PC-3 (cell line): Measurements from ENCODE around the gene MYO18A. TPM values are rescaled to one million over a fixed set of nuclear protein-coding genes. Genes with fewer than 3 reads are reported as not detected.
A peak's percentile ranks its signal among the peaks of the same experiment; 100 is the strongest.

ENCODE experiments used
- ATAC-seq: fragments of 200-7000 bp; cut with Tn5 transposase; 2 replicates; pipeline ENCODE4 v1.9.1; 2020; ENCODE audit warnings: mild to moderate bottlenecking, moderate library complexity
- BruUV-seq: library from RNA; stranded (reverse); fragments of 400-500 nt; replicated peaks from 2 replicates; lab custom pipeline; 2021; lab: Mats Ljungman, UMichigan
- CTCF ChIA-PET: fragments of 300-600 bp; sonication (Branson Sonifier 250); formaldehyde crosslinking; loops from one replicate; lab custom pipeline; 2022; ENCODE audit warnings: antibody characterized with exemption; lab: Charles Lee
- POLR2A ChIA-PET: fragments of 300-600 bp; sonication (Branson Sonifier 250); formaldehyde crosslinking; loops from one replicate; lab custom pipeline; 2022; ENCODE audit warnings: antibody characterized with exemption; ENCODE audit not compliant: unreplicated experiment; lab: Charles Lee
- DNase-seq: peaks from one replicate; pipeline ENCODE4 v3.0.0-alpha.2; 2015
- H2AFZ ChIP-seq: fragments of 300-600 bp; sonication (generic); 2 replicates; pipeline ENCODE4 v1.6.0; 2016; ENCODE audit warnings: antibody characterized with exemption, low read length
- H3F3A ChIP-seq: fragments of 300-600 bp; sonication (generic); one replicate; pipeline ENCODE4 v1.6.0; 2017; ENCODE audit warnings: antibody characterized with exemption, low read length, control low read depth, mild to moderate bottlenecking; ENCODE audit not compliant: unreplicated experiment
- H3K27ac ChIP-seq: fragments of 300-600 bp; sonication (generic); 2 replicates; pipeline ENCODE4 v1.5.1; 2016; ENCODE audit warnings: mild to moderate bottlenecking, low read length
- H3K27me3 ChIP-seq: fragments of 300-600 bp; sonication (generic); 2 replicates; pipeline ENCODE4 v1.6.1; 2016; ENCODE audit warnings: low read length, mixed read lengths
- H3K36me3 ChIP-seq: fragments of 300-600 bp; sonication (generic); 2 replicates; pipeline ENCODE4 v1.6.1; 2016; ENCODE audit warnings: low read depth, mixed run types, low read length, mixed read lengths
- H3K4me1 ChIP-seq: fragments of 300-600 bp; sonication (generic); 2 replicates; pipeline ENCODE4 v1.5.1; 2016; ENCODE audit warnings: low read length; ENCODE audit not compliant: insufficient read depth
- H3K4me2 ChIP-seq: fragments of 300-600 bp; sonication (generic); 2 replicates; pipeline ENCODE4 v1.6.0; 2016; ENCODE audit warnings: low read length
- H3K4me3 ChIP-seq: fragments of 300-600 bp; sonication (generic); 2 replicates; pipeline ENCODE4 v1.5.1; 2016; ENCODE audit warnings: mild to moderate bottlenecking, low read length, mixed read lengths
- H3K79me2 ChIP-seq: fragments of 300-600 bp; sonication (generic); 2 replicates; pipeline ENCODE4 v1.6.1; 2017; ENCODE audit warnings: low read length, mixed read lengths
- H3K9ac ChIP-seq: fragments of 300-600 bp; sonication (generic); 2 replicates; pipeline ENCODE4 v1.6.0; 2016; ENCODE audit warnings: mild to moderate bottlenecking, low read length
- H3K9me2 ChIP-seq: fragments of 300-600 bp; sonication (generic); replicated peaks from 2 replicates; pipeline ENCODE4 v1.6.1; 2016; ENCODE audit warnings: mixed run types, low read length, mixed read lengths
- H3K9me3 ChIP-seq: fragments of 300-600 bp; sonication (generic); 2 replicates; pipeline ENCODE4 v1.6.1; 2016; ENCODE audit warnings: low read length, mixed read lengths
- H4K20me1 ChIP-seq: fragments of 300-600 bp; sonication (generic); 2 replicates; pipeline ENCODE4 v1.6.1; 2016; ENCODE audit warnings: low read length, mixed read lengths
- CTCF ChIP-seq: fragments of 300-600 bp; sonication (generic); conservative IDR thresholded peaks from 2 replicates; pipeline ENCODE4 v1.5.1; 2017; ENCODE audit warnings: antibody characterized with exemption, low read depth, mild to moderate bottlenecking, low read length
- EZH2 ChIP-seq: fragments of 300-600 bp; sonication (generic); IDR thresholded peaks from one replicate; pipeline ENCODE4 v1.6.1; 2017; ENCODE audit warnings: antibody characterized with exemption, mild to moderate bottlenecking, low read length; ENCODE audit not compliant: unreplicated experiment
- EZH2phosphoT487 ChIP-seq: fragments of 300-600 bp; sonication (generic); IDR thresholded peaks from 2 replicates; pipeline ENCODE4 v1.6.1; 2018; ENCODE audit warnings: mild to moderate bottlenecking, antibody characterized with exemption, low read length, borderline replicate concordance
- intact Hi-C: fragments of 100-400 bp; cut with micrococcal nuclease; formaldehyde crosslinking; loops from 2 replicates; pipeline ENCODE4 v1.9.0; 2023
- total RNA-seq: library from RNA; depleted of rRNA; stranded (reverse); fragments of >200 nt; gene quantifications from 2 replicates; pipeline ENCODE4 v1.2.3, GENCODE V29; 2014

The MYO18A gene
- total RNA-seq, 1 experiment from 2014 or later = 28.0 TPM

GRCh38 chr17:29123111-29123510 lies 57.1 kb downstream of the MYO18A start:
- H3K27ac ChIP-seq = no peak overlapping the region
- H3K9me3 ChIP-seq = no peaks in the 10 kb centered on the region
- no TSS peak for BruUV-seq
- no peak overlapping the region for H2AFZ ChIP-seq
- no peaks in the 10 kb centered on the region for H3K9me2 ChIP-seq
- intact Hi-C loops = no loop called here
- ATAC-seq = no peak
- H3K27me3 ChIP-seq = no peaks in the 10 kb centered on the region
- no peak overlapping the region for H3K4me3 ChIP-seq
- H3F3A ChIP-seq = no peaks in the 10 kb centered on the region
- no peaks in the 10 kb centered on the region for H3K36me3 ChIP-seq
- no peaks in the 10 kb centered on the region for H4K20me1 ChIP-seq
- no peak overlapping the region for H3K9ac ChIP-seq
- TF ChIP-seq EZH2phosphoT487 (no peak), CTCF (no peak), EZH2 (no peak)
- ChIA-PET CTCF (no interaction called here), POLR2A (no interaction called here)
- DNase-seq = no peak
- H3K4me1 ChIP-seq = peaks cover 14% of the 10 kb centered on the region
- no peaks in the 10 kb centered on the region for H3K79me2 ChIP-seq
- no peak overlapping the region for H3K4me2 ChIP-seq

- ChIA-PET POLR2A (no interaction called here), CTCF (interaction anchor here (0.7 kb wide), 1 partner anchor 394 kb away, joined by 3 read pairs; no protein-coding TSS in a partner anchor)
- H3F3A ChIP-seq = no peaks in the 10 kb centered on the region
- ATAC-seq = no peak
- H3K27ac ChIP-seq = no peak overlapping the region
- no peak overlapping the region for H2AFZ ChIP-seq
- H4K20me1 ChIP-seq = no peaks in the 10 kb centered on the region
- TSS peak; percentile 10 for BruUV-seq
- TF ChIP-seq CTCF (no peak), EZH2 (no peak), EZH2phosphoT487 (no peak)
- no peak overlapping the region for H3K4me3 ChIP-seq
- no peaks in the 10 kb centered on the region for H3K9me3 ChIP-seq
- no peaks in the 10 kb centered on the region for H3K27me3 ChIP-seq
- intact Hi-C loops = no loop called here
- H3K9me2 ChIP-seq = no peaks in the 10 kb centered on the region
- no peak for DNase-seq
- H3K36me3 ChIP-seq = no peaks in the 10 kb centered on the region
- no peaks in the 10 kb centered on the region for H3K79me2 ChIP-seq
- H3K4me2 ChIP-seq = no peak overlapping the region
- no peak overlapping the region for H3K9ac ChIP-seq
- H3K4me1 ChIP-seq = peaks cover 14% of the 10 kb centered on the region
Observed at GRCh38 chr17:29121442-29121841, 58.8 kb downstream of the MYO18A start.

- Histone ChIP-seq H3K9ac (no peak overlapping the region), H3K9me2 (no peaks in the 10 kb centered on the region), H3K27me3 (no peaks in the 10 kb centered on the region), H4K20me1 (no peaks in the 10 kb centered on the region), H3K9me3 (no peaks in the 10 kb centered on the region), H3F3A (no peaks in the 10 kb centered on the region), H3K36me3 (no peaks in the 10 kb centered on the region; the same call in 1 of the 2 replicates), H3K4me2 (no peak overlapping the region), H3K4me3 (no peak overlapping the region), H3K79me2 (no peaks in the 10 kb centered on the region), H3K4me1 (peaks cover 13% of the 10 kb centered on the region), H2AFZ (no peak overlapping the region), H3K27ac (no peak overlapping the region)
- no peak for DNase-seq
- BruUV-seq = no TSS peak
- no peak for ATAC-seq
- POLR2A ChIA-PET = no interaction called here
- intact Hi-C loops = no loop called here
- CTCF ChIA-PET = no interaction called here
- TF ChIP-seq CTCF (no peak), EZH2 (no peak), EZH2phosphoT487 (no peak)
Observed at GRCh38 chr17:29120433-29120832, 59.8 kb downstream of the MYO18A start.
